Measurements from ENCODE around the gene SUCLG2.
"Not testable (repeated sequence)": the region's sequence is repeated elsewhere in the genome, so short reads cannot be mapped to it uniquely, and the experiment has no call there.

The SUCLG2 gene

DNA sequence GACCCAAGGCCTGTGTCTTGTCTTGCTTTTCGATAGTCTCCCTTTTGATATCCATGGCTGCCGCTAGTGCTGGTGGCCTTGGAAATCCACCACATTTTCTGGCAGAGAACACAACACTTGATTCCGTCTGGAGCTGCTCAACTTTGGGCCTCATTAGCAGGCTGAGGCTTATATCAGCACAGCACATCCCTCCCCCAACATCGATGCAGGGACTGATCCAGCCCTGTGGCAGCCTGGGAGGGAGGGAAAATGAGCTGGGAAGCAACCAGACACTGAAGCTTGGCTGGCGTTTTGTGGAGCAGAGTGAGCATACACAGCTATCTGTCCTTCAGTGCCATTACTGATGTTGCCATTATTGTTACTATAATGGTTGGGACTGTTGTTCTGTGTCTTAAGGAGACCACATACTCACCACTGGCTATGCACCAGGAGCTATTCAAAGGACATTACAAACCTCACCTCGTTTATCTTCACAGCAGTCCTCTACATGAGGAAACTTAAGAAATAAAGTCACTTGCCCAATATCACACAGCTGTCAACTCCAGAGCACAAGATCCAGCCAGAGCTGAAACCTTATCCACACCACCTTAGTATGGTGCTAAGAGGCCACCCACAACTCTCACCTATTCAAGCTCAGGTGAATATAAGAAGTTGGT, 102.9 kb downstream of the SUCLG2 start:
- no peak for DNase-seq

DNA sequence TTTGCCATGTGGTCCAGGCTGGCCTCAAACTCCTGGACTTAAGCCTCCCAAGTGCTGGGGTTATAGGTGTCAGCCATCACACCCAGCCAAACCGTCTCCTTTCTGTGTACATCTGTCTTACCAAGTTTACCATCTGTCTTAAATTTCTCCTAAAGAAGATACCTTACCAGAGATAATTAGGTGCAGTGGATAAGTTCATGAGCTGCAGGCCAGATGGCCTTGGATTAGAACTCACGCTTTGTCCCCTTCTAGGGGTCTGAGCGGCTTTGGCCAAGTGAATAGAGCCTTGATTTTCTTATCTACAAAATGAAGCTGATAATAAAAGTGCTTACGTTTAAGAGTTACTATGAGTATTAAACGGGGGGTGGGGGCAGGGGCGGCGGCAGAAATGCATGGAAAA, 103.9 kb downstream of the SUCLG2 start:
- no peak for DNase-seq

DNA sequence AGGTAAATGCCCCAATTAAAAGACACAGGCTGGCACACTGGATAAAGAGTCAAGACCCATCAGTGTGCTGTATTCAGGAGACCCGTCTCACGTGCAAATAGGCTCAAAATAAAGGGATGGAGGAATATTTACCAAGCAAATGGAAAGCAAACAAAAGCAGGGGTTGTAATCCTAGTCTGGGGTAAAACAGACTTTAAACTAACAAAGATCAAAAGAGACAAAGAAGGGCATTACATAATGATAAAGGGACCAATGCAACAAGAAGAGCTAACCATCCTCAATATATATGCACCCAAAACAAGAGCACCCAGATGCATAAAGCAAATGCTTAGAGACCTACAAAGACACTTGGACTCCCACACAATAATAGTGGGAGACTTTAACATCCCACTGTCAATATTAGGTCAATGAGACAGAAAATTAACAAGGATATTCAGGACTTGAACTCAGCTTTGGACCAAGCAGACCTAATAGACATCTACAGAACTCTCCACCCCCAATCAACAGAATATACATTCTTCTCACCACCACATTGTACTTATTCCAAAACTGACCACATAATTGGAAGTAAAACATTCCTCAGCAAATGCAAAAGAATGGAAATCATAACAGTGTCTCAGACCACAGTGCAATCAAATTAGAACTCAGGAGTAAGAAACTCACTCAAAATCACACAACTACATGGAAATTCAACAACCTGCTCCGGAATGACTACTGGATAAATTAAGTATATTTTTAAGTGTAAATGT, 111.7 kb downstream of the SUCLG2 start:
- DNase-seq: not testable (repeated sequence)

- DNase-seq: no peak
Measured at GRCh38 chr3:67540198-67540894, 114.1 kb downstream of the SUCLG2 start.

DNA sequence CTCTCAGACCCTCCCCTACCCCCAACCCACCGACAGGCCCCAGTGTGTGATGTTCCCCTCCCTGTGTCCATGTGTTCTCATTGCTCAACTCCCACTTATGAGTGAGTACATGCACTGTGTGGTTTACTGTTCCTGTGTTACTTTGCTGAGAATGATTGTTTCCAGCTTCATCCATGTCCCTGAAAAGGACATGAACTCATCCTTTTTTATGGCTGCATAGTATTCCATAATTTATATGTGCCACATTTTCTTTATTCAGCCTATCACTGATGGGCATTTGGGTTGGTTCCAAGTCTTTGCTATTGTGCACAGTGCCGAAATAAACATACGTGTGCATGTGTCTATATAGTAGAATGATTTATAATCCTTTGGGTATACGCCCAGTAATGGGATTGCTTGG, 117.2 kb downstream of the SUCLG2 start:
- not testable (repeated sequence) for DNase-seq

DNA sequence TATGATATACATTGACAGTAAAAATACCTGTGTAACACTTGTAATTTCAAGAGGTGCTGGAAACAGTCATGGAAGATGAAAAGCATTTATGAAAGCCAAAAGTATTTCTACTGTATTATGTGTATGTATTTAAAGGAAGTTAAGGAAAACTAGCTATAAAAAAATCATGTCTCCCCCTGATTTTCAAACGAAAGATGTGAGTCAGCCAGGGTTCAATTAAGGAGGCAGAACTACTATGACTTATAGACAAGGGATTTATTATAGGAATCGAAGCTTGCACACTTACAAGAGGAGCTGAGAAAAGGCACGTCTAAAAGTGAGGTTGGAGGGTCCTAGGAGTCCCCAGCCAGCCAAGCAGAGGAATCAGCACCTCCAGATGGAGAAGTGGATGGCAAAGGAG, 119.4 kb downstream of the SUCLG2 start:
- DNase-seq: no peak

- DNase-seq: no peak
Measured at GRCh38 chr3:67534594-67534993, 119.8 kb downstream of the SUCLG2 start.

DNA sequence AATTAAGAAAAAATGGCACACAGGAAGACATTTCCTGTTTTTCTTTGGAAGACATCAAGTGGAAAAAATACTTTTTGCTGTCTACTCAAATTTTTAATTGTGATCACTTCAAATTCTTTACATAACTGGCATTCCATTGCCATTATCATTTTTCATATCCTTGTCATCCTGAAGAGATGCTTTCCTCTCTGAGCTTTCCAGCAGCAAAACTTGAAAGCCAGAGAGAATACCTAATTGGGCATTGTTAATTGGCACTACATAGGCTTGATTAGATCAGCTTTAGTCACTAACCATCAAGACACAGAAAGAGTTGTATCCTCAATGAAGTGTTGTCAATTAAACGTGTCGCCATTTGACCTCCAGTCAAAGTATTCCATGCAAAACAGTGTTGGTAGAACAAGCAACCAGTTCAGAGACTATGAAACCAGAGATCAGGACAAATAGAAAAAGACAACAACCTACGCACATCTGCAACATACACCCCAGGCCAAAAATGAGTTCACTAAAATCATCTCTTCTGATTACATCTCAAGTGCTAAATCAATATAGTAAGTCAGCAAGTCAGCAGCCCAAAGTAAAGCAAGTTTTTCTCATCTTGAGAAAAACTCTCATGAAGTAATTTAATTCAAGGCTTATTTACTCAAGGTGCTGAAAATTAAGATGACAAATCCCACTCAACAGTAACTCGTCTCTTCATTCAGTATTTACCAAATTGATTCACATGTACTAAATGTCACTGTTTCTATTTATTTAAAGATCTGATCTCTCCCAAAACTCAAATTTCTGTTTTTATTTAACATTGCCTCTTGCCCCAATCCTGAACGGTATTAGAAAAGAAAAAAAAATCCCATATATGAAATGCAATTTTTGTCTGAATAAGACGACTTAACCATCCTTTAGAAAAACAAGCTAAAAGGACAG, 123.0 kb downstream of the SUCLG2 start:
- no peak for DNase-seq

DNA sequence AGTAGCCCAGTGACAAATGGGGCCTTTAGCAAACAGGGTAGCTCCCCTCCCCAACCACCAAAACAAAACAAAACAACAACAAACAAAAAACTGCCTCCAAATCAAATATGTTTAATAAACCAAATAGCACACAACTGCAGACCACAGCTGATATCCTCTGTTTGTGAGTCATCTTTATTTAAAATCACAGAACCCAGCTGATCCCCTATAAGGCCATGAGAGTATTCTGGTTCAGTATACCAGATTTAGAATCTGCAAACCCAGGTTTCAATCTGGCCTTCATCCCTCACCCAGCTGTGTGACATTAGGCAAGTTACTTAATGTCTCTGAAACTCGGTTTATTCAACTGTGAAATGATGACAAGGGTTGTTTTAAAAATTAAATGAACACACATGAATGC, 124.5 kb downstream of the SUCLG2 start:
- no peak for DNase-seq

GRCh38 chr3:67529337-67529736, 125.1 kb downstream of the SUCLG2 start:
- DNase-seq: no peak

- no peak for DNase-seq
Measured at GRCh38 chr3:67526246-67526645, 128.2 kb downstream of the SUCLG2 start.

GRCh38 chr3:67524046-67524445, 130.4 kb downstream of the SUCLG2 start:
- no peak for DNase-seq

DNA sequence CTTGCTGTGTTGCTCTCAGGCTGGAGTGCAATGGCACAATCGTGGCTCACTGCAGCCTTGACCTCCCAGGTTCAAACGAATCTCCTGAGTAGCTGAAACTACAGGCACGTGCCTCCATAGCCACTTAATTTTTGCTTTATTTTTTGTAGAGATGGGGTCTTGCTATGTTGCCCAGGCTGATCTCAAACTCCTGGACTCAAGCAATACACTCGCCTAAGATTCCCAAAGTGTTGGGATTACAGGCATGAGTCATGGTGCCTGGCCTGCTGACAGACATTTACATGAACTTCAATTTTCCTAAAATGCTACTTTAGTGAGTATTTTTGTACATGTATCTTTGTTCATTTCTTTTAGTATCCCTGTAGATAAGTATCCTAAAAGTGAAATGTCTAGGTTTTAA, 132.3 kb downstream of the SUCLG2 start:
- no peak for DNase-seq

DNA sequence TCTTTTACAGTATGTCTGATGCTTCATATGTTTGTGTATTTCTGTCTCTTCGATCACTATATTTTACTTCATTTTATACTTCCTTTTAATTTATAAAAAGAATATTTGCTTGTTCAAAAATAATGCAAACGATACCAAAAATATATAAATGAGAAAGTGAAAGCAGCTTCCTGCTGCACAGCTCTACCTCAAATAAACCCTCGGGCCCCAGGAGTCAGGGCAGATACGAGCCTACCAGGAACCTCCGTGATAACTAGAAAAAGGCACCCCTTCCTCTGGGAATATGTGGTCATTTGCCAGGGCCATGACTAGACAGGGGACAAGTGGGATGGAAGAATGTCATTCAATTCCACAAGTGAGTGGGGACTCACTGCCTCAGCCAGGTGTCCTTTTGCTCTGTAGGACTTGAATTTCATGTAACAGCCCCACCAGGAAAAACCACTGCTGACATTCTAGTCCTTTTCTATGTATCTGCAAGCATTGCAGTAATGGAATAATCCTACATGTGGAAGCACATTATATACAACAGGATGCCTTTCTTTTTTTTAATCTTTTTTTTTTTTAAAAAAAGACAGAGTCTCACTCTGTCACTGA, 133.3 kb downstream of the SUCLG2 start:
- DNase-seq: no peak

DNA sequence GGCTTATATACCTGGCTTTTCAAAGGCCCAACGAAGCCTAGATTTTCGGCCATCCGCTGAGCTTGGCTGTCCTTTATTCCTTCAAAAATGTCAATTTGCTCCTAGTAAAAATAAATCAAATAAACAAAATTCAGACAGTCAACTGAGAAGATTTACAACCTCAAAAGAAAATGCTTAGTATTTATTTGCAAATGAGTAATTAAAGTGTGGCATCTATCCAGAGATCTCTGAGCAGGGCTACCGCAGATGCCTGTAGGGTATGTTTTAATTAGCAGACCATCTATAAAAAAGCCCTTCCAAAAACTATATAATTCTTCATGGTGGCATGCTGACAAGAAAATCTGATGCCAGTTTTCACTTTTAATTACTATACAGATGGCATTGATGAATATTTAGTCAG, 136.2 kb downstream of the SUCLG2 start:
- no peak for DNase-seq

GRCh38 chr3:67517781-67518180, 136.6 kb downstream of the SUCLG2 start:
- no peak for DNase-seq

DNA sequence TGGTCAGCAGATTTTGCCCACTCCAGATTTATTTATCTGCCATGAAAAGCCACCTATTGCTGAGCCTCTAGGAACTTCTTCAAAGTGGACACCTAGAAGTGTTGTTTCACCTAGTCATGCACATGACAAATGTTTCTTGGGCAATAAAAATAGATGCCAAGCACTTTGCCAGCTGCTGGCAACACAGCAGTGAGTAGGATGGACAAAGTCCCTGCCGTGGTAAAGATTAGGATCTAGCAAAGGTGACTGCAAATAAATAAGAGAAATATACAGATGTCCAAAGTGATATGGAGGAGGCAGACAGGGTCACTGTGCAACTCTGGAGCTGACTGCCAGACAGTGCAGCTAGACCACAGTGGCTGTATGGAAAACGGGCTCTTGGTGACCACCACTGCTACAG, 137.9 kb downstream of the SUCLG2 start:
- no peak for DNase-seq

GRCh38 chr3:67515778-67516177, 138.6 kb downstream of the SUCLG2 start:
- no peak for DNase-seq

GRCh38 chr3:67509471-67510075, 144.8 kb downstream of the SUCLG2 start:
- no peak for DNase-seq

- no peak for DNase-seq
Measured at GRCh38 chr3:67507584-67507983, 146.8 kb downstream of the SUCLG2 start.

GRCh38 chr3:67500709-67501108, 153.7 kb downstream of the SUCLG2 start:
- DNase-seq: no peak

GRCh38 chr3:67497746-67498145, 156.7 kb downstream of the SUCLG2 start:
- no peak for DNase-seq

Data from NCI-H2107 (cell line).